GM12878 (cell line): ENCODE data around the gene RIC8B. TPM values are rescaled to one million over a fixed set of nuclear protein-coding genes. Genes with fewer than 3 reads are reported as not detected.

ENCODE experiments used
- ATAC-seq: fragments of 200-7000 bp; cut with Tn5 transposase; 3 replicates; pipeline ENCODE4 v1.9.1; 2020; ENCODE audit warnings: mild to moderate bottlenecking, moderate library complexity
- BruUV-seq: library from RNA; stranded (reverse); fragments of 400-500 nt; replicated peaks from 2 replicates; lab custom pipeline; 2021; lab: Mats Ljungman, UMichigan
- CTCF ChIA-PET: fragments of 300-600 bp; sonication (Branson Sonifier 250); formaldehyde crosslinking; extraction: SDS; loops from one replicate; lab custom pipeline; 2021; ENCODE audit warnings: inconsistent platforms; lab: Yijun Ruan, JAX
- POLR2A ChIA-PET: fragments of 350-600 bp; formaldehyde crosslinking; extraction: SDS; loops from one replicate; lab custom pipeline; 2021; ENCODE audit warnings: inconsistent platforms; lab: Charles Lee
- RAD21 ChIA-PET: fragments of 300-600 bp; sonication (Branson Sonifier 250); formaldehyde crosslinking; loops from one replicate; lab custom pipeline; 2023; ENCODE audit warnings: antibody characterized with exemption; ENCODE audit not compliant: unreplicated experiment; lab: Charles Lee
- SMC1A ChIA-PET: fragments of 300-600 bp; sonication (Branson Sonifier 250); formaldehyde crosslinking; loops from one replicate; lab custom pipeline; 2023; ENCODE audit not compliant: unreplicated experiment, uncharacterized antibody; lab: Charles Lee
- DNase-seq: peaks from one replicate; pipeline ENCODE4 v3.0.0-alpha.2; 2011; ENCODE audit warnings: low read depth, low spot score
- FAIRE-seq: peaks from 3 replicates; lab custom pipeline; 2011; peaks lifted over from hg19 to GRCh38; lab: Jason Lieb, UNC
- H2AFZ ChIP-seq: 2 replicates; pipeline ENCODE4 v1.6.0; 2011; ENCODE audit warnings: low read depth, low read length, control low read depth; ENCODE audit not compliant: control insufficient read depth
- H3K27ac ChIP-seq: 2 replicates; pipeline ENCODE4 v1.5.1; 2011; ENCODE audit warnings: control low read depth; ENCODE audit not compliant: control insufficient read depth, insufficient read depth
- H3K27me3 ChIP-seq, 2 experiments: replicated peaks in 1 of 2; 2 replicates each; pipeline versions ENCODE4 v1.6.0 to v1.6.1; 2011; ENCODE audit warnings: low read length in 1 of 2; ENCODE audit not compliant: control insufficient read depth in 2 of 2, insufficient read depth in 2 of 2
- H3K36me3 ChIP-seq, 2 experiments: 2 replicates each; pipeline ENCODE4 v1.5.1; 2011; ENCODE audit warnings: low read length in 1 of 2; ENCODE audit not compliant: control insufficient read depth in 2 of 2, insufficient read depth in 2 of 2
- H3K4me1 ChIP-seq: 2 replicates; pipeline ENCODE4 v1.6.1; 2011; ENCODE audit warnings: mild to moderate bottlenecking, low read length, moderate library complexity, mixed read lengths; ENCODE audit not compliant: control insufficient read depth, insufficient read depth
- H3K4me2 ChIP-seq: 2 replicates; pipeline ENCODE4 v1.6.0; 2011; ENCODE audit warnings: control low read depth; ENCODE audit not compliant: control insufficient read depth, insufficient read depth
- H3K4me3 ChIP-seq: fragments of 200-600 bp; sonication (generic); 2 replicates; pipeline ENCODE4 v1.5.1; 2016
- H3K79me2 ChIP-seq: 2 replicates; pipeline ENCODE4 v1.6.0; 2011; ENCODE audit warnings: low read length; ENCODE audit not compliant: control insufficient read depth, insufficient read depth
- H3K9ac ChIP-seq: 2 replicates; pipeline ENCODE4 v1.8.0; 2011; ENCODE audit warnings: low read length, control low read depth, mixed read lengths; ENCODE audit not compliant: control insufficient read depth, insufficient read depth
- H3K9me3 ChIP-seq: replicated peaks from 3 replicates; pipeline ENCODE4 v1.5.1; 2011; ENCODE audit warnings: mild to moderate bottlenecking, low read length; ENCODE audit not compliant: control insufficient read depth, insufficient read depth
- H4K20me1 ChIP-seq: 2 replicates; pipeline ENCODE4 v1.6.0; 2011; ENCODE audit not compliant: control insufficient read depth, insufficient read depth
- ATF7 ChIP-seq: fragments of 450-650 bp; IDR thresholded peaks from 2 replicates; pipeline ENCODE4 v1.6.1; 2016; ENCODE audit warnings: low read depth, mild to moderate bottlenecking
- CBFB ChIP-seq: IDR thresholded peaks from 2 replicates; pipeline ENCODE4 v1.6.1; 2016; ENCODE audit warnings: antibody characterized with exemption, low read depth
- CEBPB ChIP-seq, 2 experiments: fragments of 150-350 bp in 1 of 2; IDR thresholded peaks; 2 replicates each; pipeline ENCODE4 v1.6.1; 2012 to 2014; ENCODE audit warnings: low read depth in 2 of 2, low read length in 2 of 2, borderline replicate concordance in 1 of 2, inconsistent platforms in 1 of 2
- EED ChIP-seq: sonication (generic); IDR thresholded peaks from 2 replicates; pipeline ENCODE4 v1.6.1; 2016; ENCODE audit warnings: antibody characterized with exemption, low read depth
- HDAC2 ChIP-seq: fragments of 200-600 bp; sonication (generic); IDR thresholded peaks from 2 replicates; pipeline ENCODE4 v1.6.1; 2017
- MEF2A ChIP-seq: IDR thresholded peaks from 2 replicates; pipeline ENCODE4 v1.6.1; 2011; ENCODE audit warnings: low read depth, mild to moderate bottlenecking, low read length, moderate library complexity; ENCODE audit not compliant: insufficient read depth
- MTA3 ChIP-seq: IDR thresholded peaks from 2 replicates; pipeline ENCODE4 v1.6.1; 2012; ENCODE audit warnings: low read length, inconsistent platforms, borderline replicate concordance
- SMAD1 ChIP-seq: fragments of 450-650 bp; IDR thresholded peaks from 2 replicates; pipeline ENCODE4 v1.6.1; 2018; ENCODE audit warnings: mild to moderate bottlenecking, low read depth; ENCODE audit not compliant: partially characterized antibody
- ZBED1 ChIP-seq: IDR thresholded peaks from 2 replicates; pipeline ENCODE4 v1.6.1; 2016; ENCODE audit warnings: borderline replicate concordance
- ZNF207 ChIP-seq: fragments of 450-650 bp; IDR thresholded peaks from 2 replicates; pipeline ENCODE4 v1.6.1; 2014; ENCODE audit warnings: antibody characterized with exemption, mild to moderate bottlenecking, borderline replicate concordance
- ZSCAN29 ChIP-seq: fragments of 450-650 bp; IDR thresholded peaks from 2 replicates; pipeline ENCODE4 v1.6.1; 2017; ENCODE audit warnings: mild to moderate bottlenecking, moderate library complexity
- WGBS: methylation state at CpG from one replicate; pipeline ENCODE4 v1.1.6; 2016; ENCODE audit warnings: low lambda C conversion rate; ENCODE audit not compliant: insufficient replicate concordance, insufficient coverage; ENCODE audit errors: missing lambda C conversion rate; 5-methylcytosine and 5-hydroxymethylcytosine counted together
- in situ Hi-C: fragments of 300-500 bp; cut with MboI; formaldehyde crosslinking; loops from 9 replicates; pipeline ENCODE4 v1.14.3; 2018; ENCODE audit warnings: mixed read lengths
- intact Hi-C: fragments of 100-400 bp; cut with micrococcal nuclease; formaldehyde crosslinking; loops from one replicate; pipeline ENCODE4 v1.14.2; 2022; ENCODE audit not compliant: unreplicated experiment
- polyA plus RNA-seq, 11 experiments: library from polyadenylated mRNA; depleted of rRNA in 4 of 11; unstranded in 6 of 11; stranded (reverse) in 5 of 11; fragments of >200 nt; fragmentation: Nextera tagmentation in 4 of 11; fragmentation: Illumina TruSeq in 1 of 11; extraction: Ambion mirVana in 4 of 11; extraction: Trizol in 1 of 11; gene quantifications; 1 replicate in 1 of 11; 2 replicates in 10 of 11; pipeline versions ENCODE4 v1.2.1 to v1.2.3, GENCODE V29; 2011 to 2016; ENCODE audit warnings: inconsistent platforms in 2 of 11, missing spikeins in 2 of 11, low read depth in 1 of 11
- total RNA-seq, 4 experiments: library from RNA; depleted of rRNA in 3 of 4; stranded (reverse); fragments of >200 nt in 3 of 4; fragmentation: Illumina TruSeq in 1 of 4; extraction: Trizol in 1 of 4; gene quantifications; 2 replicates each; pipeline versions ENCODE4 v1.2.1 to v1.2.3, GENCODE V29; 2013 to 2021
- TF ChIP-seq, protein P1 (sequence below): fragments of 450-650 bp; IDR thresholded peaks from 2 replicates; pipeline ENCODE4 v1.6.1; 2016; ENCODE audit warnings: mild to moderate bottlenecking, moderate library complexity, borderline replicate concordance
- TF ChIP-seq, protein P2 (sequence below): IDR thresholded peaks from 2 replicates; pipeline ENCODE4 v1.6.1; 2012; ENCODE audit warnings: low read depth, low read length, improper control_type of control experiment
- TF ChIP-seq, protein P3 (sequence below), 3 experiments: IDR thresholded peaks in 2 of 3; conservative IDR thresholded peaks in 1 of 3; 2 replicates each; pipeline ENCODE4 v1.5.1; 2011; ENCODE audit warnings: low read depth in 3 of 3, low read length in 3 of 3, mild to moderate bottlenecking in 3 of 3, control low read depth in 2 of 3, moderate library complexity in 2 of 3, inconsistent platforms in 1 of 3, mixed read lengths in 1 of 3; ENCODE audit not compliant: control insufficient read depth in 2 of 3, insufficient read depth in 1 of 3; ENCODE audit errors: extremely low read depth in 1 of 3

The RIC8B gene
- total and polyA plus RNA-seq, 10 of the 15 experiments (the other 5 are each of a cell fraction or from before 2014, with no cell fraction given), result 2.3 to 10.8 (median 6.2) TPM

DNA sequence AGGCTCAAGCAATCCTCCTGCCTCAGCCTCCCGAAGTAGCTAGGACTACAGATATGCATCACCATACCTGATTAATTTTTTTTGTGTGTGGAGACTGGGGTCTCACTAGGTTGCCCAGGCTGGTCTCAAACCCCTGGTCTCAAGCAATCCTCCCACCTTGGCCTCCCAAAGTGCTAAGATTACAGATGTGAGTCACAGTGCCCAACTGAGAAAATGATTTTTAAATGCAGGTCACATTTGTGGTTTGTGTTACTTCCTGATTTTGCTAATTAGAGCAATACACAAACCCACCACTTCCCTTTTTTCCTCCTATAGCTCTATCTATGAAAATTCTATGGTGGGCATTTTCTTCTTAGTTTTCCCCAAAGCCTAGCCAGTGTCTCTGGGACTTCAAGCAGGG is 135.7 kb downstream of the RIC8B start:
- FAIRE-seq, result peak; percentile 96
- Histone ChIP-seq H3K4me3 (0 out of 2 replicates have a peak overlapping the region, but pooled peaks have one; percentile 3), H3K9ac (no peak overlapping the region), H3K9me3 (no peaks in the 10 kb centered on the region; the same call in 1 of the 3 replicates), H3K27ac (peak overlapping the region; percentile 42; the same call in 1 of the 2 replicates), H3K4me1 (peaks cover 28% of the 10 kb centered on the region), H3K36me3 (no peaks in the 10 kb centered on the region), H4K20me1 (no peaks in the 10 kb centered on the region), H2AFZ (no peak overlapping the region), H3K27me3 (no peaks in the 10 kb centered on the region; a peak in 1 of 4 replicates), H3K79me2 (no peaks in the 10 kb centered on the region), H3K4me2 (peak overlapping the region; percentile 79)
- WGBS, result 86% methylated on average over 1 of the region's 1 CpG
- no TSS peak for BruUV-seq
- SMC1A ChIA-PET, result interaction anchor here (0.7 to 2.4 kb wide), 6 partner anchors 9 to 194 kb away, joined by 3 to 14 read pairs (median 4); no protein-coding TSS in a partner anchor
- peak; percentile 84 for DNase-seq
- ATAC-seq, result peak; percentile 81
- intact Hi-C loops (loop anchor here (2.0 to 10.0 kb wide), 2 partner anchors 77 to 685 kb away; partner anchors contain the start of gene MTERF2), in situ Hi-C loops (no loop called here)
- RAD21 ChIA-PET, result interaction anchor here (1.0 to 1.6 kb wide), 4 partner anchors 17 to 81 kb away, joined by 3 to 5 read pairs (median 3); no protein-coding TSS in a partner anchor
- CTCF ChIA-PET, result interaction anchor here (0.6 to 10.8 kb wide), 10 partner anchors 9 to 649 kb away, joined by 3 to 102 read pairs (median 3); no protein-coding TSS in a partner anchor
- POLR2A ChIA-PET, result interaction anchor here (0.7 to 1.5 kb wide), 2 partner anchors 155 to 553 kb away, joined by 3 read pairs; no protein-coding TSS in a partner anchor
- TF ChIP-seq HDAC2 (no peak), SMAD1 (no peak), ZNF207 (no peak), CEBPB (IDR thresholded peaks at IDR 0.05; ENCODE audit: borderline replicate concordance in 1 of 2, low read depth in 2 of 2, low read length in 2 of 2) (no peak), ZSCAN29 (no peak; the same call in 1 of the 2 replicates), EED (peak; percentile 55), MEF2A (peak; percentile 92), ZBED1 (no peak), MTA3 (peak; percentile 79; the same call in 1 of the 2 replicates), CBFB (peak; percentile 86), ATF7 (peak; percentile 85)
- TF ChIP-seq, protein P1, sequence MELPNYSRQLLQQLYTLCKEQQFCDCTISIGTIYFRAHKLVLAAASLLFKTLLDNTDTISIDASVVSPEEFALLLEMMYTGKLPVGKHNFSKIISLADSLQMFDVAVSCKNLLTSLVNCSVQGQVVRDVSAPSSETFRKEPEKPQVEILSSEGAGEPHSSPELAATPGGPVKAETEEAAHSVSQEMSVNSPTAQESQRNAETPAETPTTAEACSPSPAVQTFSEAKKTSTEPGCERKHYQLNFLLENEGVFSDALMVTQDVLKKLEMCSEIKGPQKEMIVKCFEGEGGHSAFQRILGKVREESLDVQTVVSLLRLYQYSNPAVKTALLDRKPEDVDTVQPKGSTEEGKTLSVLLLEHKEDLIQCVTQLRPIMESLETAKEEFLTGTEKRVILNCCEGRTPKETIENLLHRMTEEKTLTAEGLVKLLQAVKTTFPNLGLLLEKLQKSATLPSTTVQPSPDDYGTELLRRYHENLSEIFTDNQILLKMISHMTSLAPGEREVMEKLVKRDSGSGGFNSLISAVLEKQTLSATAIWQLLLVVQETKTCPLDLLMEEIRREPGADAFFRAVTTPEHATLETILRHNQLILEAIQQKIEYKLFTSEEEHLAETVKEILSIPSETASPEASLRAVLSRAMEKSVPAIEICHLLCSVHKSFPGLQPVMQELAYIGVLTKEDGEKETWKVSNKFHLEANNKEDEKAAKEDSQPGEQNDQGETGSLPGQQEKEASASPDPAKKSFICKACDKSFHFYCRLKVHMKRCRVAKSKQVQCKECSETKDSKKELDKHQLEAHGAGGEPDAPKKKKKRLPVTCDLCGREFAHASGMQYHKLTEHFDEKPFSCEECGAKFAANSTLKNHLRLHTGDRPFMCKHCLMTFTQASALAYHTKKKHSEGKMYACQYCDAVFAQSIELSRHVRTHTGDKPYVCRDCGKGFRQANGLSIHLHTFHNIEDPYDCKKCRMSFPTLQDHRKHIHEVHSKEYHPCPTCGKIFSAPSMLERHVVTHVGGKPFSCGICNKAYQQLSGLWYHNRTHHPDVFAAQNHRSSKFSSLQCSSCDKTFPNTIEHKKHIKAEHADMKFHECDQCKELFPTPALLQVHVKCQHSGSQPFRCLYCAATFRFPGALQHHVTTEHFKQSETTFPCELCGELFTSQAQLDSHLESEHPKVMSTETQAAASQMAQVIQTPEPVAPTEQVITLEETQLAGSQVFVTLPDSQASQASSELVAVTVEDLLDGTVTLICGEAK, result no peak
- TF ChIP-seq, protein P2, sequence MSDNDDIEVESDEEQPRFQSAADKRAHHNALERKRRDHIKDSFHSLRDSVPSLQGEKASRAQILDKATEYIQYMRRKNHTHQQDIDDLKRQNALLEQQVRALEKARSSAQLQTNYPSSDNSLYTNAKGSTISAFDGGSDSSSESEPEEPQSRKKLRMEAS, result no peak
- TF ChIP-seq, protein P3, sequence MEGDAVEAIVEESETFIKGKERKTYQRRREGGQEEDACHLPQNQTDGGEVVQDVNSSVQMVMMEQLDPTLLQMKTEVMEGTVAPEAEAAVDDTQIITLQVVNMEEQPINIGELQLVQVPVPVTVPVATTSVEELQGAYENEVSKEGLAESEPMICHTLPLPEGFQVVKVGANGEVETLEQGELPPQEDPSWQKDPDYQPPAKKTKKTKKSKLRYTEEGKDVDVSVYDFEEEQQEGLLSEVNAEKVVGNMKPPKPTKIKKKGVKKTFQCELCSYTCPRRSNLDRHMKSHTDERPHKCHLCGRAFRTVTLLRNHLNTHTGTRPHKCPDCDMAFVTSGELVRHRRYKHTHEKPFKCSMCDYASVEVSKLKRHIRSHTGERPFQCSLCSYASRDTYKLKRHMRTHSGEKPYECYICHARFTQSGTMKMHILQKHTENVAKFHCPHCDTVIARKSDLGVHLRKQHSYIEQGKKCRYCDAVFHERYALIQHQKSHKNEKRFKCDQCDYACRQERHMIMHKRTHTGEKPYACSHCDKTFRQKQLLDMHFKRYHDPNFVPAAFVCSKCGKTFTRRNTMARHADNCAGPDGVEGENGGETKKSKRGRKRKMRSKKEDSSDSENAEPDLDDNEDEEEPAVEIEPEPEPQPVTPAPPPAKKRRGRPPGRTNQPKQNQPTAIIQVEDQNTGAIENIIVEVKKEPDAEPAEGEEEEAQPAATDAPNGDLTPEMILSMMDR (IDR thresholded peaks at IDR 0.05 in 2 of 3, conservative IDR thresholded peaks at IDR 0.05 in 1 of 3; ENCODE audit: control insufficient read depth in 2 of 3, extremely low read depth in 1 of 3, insufficient read depth in 1 of 3, low read depth in 3 of 3, low read length in 3 of 3), result no peak
